ENCODE results near the gene APC2.

DNA sequence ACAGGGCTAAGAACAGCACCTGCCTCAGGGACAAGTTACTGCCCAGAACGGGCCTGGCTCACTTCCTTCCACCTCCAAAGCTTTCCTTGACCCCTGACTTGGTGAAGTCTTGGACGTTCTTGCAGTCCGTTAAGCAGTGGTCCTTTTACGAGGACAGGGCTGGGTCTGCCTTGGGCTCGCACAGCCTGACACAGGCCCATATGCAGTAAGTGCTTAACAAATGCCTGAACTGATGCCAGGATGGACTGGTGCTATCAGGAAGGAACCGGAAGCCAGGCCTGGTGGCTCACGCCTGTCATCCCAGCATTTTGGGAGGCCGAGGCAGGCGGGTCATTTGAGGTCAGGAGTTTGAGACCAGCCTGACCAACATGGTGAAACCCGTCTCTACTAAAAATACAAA is 72.1 kb downstream of the APC2 start:
- TF ChIP-seq EZH2 (IDR thresholded peaks at IDR 0.05) (no peak), POLR2AphosphoS5 (IDR thresholded peaks at IDR 0.05; ENCODE audit: borderline replicate concordance, low read depth, low read length) (no peak), FOXP2 (optimal IDR thresholded peaks at IDR 0.05; ENCODE audit: control extremely low read depth, extremely low read length, insufficient read depth) (no peak)

Measured in SK-N-MC (cell line).